ENCODE results near the gene COMMD1.
"Not testable (repeated sequence)": the region's sequence is repeated elsewhere in the genome, so short reads cannot be mapped to it uniquely, and the experiment has no call there.

- not testable (repeated sequence) for TF ChIP-seq YY1 (IDR thresholded peaks at IDR 0.05; ENCODE audit: insufficient read depth, insufficient read length); SUZ12 (IDR thresholded peaks at IDR 0.05; ENCODE audit: extremely low read depth, insufficient read depth, insufficient read length)
These were observed 241.3 kb downstream of the COMMD1 start for GRCh38 chr2:62146790-62147189.

All from NT2/D1 (cell line).